NOMO-1 treated with DMSO at 0.1 percent for 48 hours (cell line): ENCODE results near the gene FJX1.
A peak's percentile ranks its signal among the peaks of the same experiment; 100 is the strongest.
"Not testable (repeated sequence)": the region's sequence is repeated elsewhere in the genome, so short reads cannot be mapped to it uniquely, and the experiment has no call there.

Source experiments
- DNase-seq: peaks from one replicate; lab custom pipeline; 2025; ENCODE audit not compliant: unreplicated experiment; lab: John Stamatoyannopoulos, UW

FJX1 gene

GRCh38 chr11:35629914-35630313 is 11.7 kb downstream of the FJX1 start:
- no peak for DNase-seq

GRCh38 chr11:35631891-35632290 is 13.6 kb downstream of the FJX1 start:
- no peak for DNase-seq

GRCh38 chr11:35632301-35632700 is 14.0 kb downstream of the FJX1 start:
- DNase-seq = no peak

GRCh38 chr11:35633827-35634423 is 15.7 kb downstream of the FJX1 start:
- no peak for DNase-seq

- no peak for DNase-seq
Measured at GRCh38 chr11:35635933-35636332, 17.7 kb downstream of the FJX1 start.

- no peak for DNase-seq
Measured at GRCh38 chr11:35639591-35640179, 21.4 kb downstream of the FJX1 start.

- DNase-seq = no peak
Measured at GRCh38 chr11:35641171-35641897, 23.1 kb downstream of the FJX1 start.

- DNase-seq = no peak
Measured at GRCh38 chr11:35641964-35642363, 23.7 kb downstream of the FJX1 start.

- no peak for DNase-seq
Measured at GRCh38 chr11:35647421-35648093, 29.3 kb downstream of the FJX1 start.

- DNase-seq = no peak
Measured at GRCh38 chr11:35650006-35650405, 31.7 kb downstream of the FJX1 start.

- DNase-seq = no peak
Measured at GRCh38 chr11:35650467-35650866, 32.2 kb downstream of the FJX1 start.

GRCh38 chr11:35651263-35651662 is 33.0 kb downstream of the FJX1 start:
- no peak for DNase-seq

- DNase-seq = not testable (repeated sequence)
Measured at GRCh38 chr11:35652786-35653185, 34.5 kb downstream of the FJX1 start.

- no peak for DNase-seq
Measured at GRCh38 chr11:35654711-35655110, 36.5 kb downstream of the FJX1 start.

- no peak for DNase-seq
Measured at GRCh38 chr11:35655254-35655653, 37.0 kb downstream of the FJX1 start.

GRCh38 chr11:35655856-35656255 is 37.6 kb downstream of the FJX1 start:
- DNase-seq = no peak

- DNase-seq = no peak
Measured at GRCh38 chr11:35658020-35658948, 40.0 kb downstream of the FJX1 start.

- DNase-seq = no peak
Measured at GRCh38 chr11:35661534-35661933, 43.3 kb downstream of the FJX1 start.

- DNase-seq = peak; percentile 39
Measured at GRCh38 chr11:35662061-35662648, 43.9 kb downstream of the FJX1 start.

GRCh38 chr11:35662649-35663407 is 44.6 kb downstream of the FJX1 start, which contains the start of gene TRIM44:
Gene TRIM44 (plus strand): TSS chr11:35662775. CDS start chr11:35663112, 337 bp downstream.
- peak; percentile 77 for DNase-seq
